Choroid plexus epithelial cell (primary cell): ENCODE data around the gene HNRNPH1.

Experiments used
- DNase-seq: peaks from one replicate; pipeline ENCODE4 v3.0.0-alpha.2; 2010; ENCODE audit warnings: low read depth
- H3K4me3 ChIP-seq: 2 replicates; pipeline ENCODE4 v1.5.1; 2011; ENCODE audit warnings: low read depth, mild to moderate bottlenecking, control low read depth, low read length, moderate library complexity
- TF ChIP-seq, protein P1 (sequence below): conservative IDR thresholded peaks from 2 replicates; pipeline ENCODE4 v1.5.1; 2011; ENCODE audit warnings: low read depth, mild to moderate bottlenecking, control low read depth, inconsistent platforms, low read length, moderate library complexity

HNRNPH1 gene

DNA sequence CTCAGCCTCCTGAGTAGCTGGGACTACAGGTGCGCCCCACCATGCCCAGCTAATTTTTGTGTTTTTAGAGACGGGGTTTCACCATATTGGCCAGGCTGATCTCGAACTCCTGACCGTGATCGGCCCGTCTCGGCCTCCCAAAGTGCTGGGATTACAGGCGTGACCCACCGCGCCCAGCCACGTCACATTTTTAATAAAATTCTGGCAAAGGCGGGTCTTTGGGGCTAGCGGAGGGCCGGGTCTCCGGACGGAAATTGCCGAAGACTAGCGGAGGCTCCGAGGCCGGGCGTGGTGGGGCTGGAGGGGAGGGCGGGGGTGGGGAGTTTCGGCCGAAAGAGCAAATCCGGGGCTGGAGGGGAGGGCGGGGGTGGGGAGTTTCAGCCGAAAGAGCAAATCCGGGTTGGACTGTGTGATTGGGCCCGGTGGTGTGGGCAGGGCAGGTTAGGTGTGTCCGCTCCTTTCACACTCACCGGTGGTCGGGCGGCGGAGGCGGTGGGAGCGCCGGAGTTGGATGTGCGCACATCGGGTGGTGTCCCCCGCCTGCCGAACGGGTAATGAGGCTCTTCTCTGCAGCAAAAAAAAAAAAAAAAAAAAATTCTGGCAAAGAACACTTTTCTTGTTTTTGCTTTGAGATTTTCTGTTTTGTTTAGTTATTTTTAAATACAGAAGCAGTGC, 46.0 kb downstream of the HNRNPH1 start:
- DNase-seq = no peak
- no peak overlapping the region for H3K4me3 ChIP-seq
- TF ChIP-seq, protein P1, sequence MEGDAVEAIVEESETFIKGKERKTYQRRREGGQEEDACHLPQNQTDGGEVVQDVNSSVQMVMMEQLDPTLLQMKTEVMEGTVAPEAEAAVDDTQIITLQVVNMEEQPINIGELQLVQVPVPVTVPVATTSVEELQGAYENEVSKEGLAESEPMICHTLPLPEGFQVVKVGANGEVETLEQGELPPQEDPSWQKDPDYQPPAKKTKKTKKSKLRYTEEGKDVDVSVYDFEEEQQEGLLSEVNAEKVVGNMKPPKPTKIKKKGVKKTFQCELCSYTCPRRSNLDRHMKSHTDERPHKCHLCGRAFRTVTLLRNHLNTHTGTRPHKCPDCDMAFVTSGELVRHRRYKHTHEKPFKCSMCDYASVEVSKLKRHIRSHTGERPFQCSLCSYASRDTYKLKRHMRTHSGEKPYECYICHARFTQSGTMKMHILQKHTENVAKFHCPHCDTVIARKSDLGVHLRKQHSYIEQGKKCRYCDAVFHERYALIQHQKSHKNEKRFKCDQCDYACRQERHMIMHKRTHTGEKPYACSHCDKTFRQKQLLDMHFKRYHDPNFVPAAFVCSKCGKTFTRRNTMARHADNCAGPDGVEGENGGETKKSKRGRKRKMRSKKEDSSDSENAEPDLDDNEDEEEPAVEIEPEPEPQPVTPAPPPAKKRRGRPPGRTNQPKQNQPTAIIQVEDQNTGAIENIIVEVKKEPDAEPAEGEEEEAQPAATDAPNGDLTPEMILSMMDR = no peak

DNA sequence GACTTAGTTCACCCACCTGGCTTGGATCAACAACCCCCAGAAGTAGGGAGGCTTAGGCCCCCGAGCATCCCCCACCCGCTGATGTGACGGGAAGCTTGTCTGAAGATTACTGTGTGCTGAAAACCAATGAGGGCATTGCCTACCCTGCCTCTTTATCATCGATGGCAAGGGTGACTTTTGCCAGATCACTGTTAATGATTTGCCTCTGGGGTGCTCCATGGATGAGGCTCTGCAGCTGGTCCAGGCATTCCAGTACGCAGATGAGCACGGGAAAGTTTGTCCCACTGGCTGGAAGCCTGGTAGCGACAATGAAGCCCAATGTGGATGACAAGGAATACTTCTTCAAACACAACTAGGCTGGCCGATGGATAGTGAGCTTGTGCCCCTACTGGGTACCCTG, 51.1 kb downstream of the HNRNPH1 start:
- TF ChIP-seq, protein P1 = no peak
- DNase-seq = no peak
- no peak overlapping the region for H3K4me3 ChIP-seq

DNA sequence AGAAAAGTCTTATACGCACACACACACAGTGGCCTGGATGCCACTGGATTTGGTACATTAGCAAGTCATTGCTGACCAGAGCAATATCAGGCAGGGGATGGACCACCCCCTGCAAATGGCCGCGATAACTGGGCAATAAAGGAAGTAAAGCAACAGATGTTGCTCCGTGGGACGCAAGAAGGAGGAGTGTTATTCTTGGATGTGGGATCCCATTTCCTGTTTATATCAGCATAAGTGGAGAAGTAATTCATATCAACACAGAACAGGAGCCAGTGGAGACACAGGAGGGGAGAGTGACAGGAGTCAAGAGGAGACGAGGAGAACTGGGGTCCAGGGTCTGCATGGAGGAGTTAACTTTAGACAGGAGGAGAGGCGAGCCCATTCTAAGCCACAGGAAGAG, 54.8 kb downstream of the HNRNPH1 start:
- TF ChIP-seq, protein P1 = no peak
- peak; percentile 69 for DNase-seq
- no peak overlapping the region for H3K4me3 ChIP-seq

DNA sequence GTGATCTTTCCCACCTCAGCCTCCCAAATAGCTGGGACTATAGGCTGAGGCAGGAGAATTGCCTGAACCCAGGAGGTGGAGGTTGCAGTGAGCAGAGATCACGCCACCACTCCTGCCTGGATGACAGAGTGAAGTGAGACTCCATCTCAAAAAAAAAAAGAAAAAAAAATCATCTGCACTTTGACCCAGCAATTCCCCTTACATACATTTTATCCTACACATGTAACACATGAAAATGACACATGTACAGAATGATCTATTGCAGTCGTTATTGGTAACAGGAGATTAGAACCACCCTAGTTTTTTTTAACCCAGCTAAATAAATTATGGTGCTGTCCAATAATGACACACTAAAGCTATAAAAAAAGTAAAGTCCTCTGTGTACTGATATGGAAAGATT, 58.9 kb downstream of the HNRNPH1 start:
- no peak for DNase-seq
- TF ChIP-seq, protein P1 = no peak
- H3K4me3 ChIP-seq = no peak overlapping the region
